PC-3 (cell line): ENCODE results near the gene GSN.

Experiments
- EZH2 ChIP-seq: fragments of 300-600 bp; sonication (generic); IDR thresholded peaks from one replicate; pipeline ENCODE4 v1.6.1; 2017; ENCODE audit warnings: antibody characterized with exemption, mild to moderate bottlenecking, low read length; ENCODE audit not compliant: unreplicated experiment
- TF ChIP-seq, protein P1 (sequence below): fragments of 300-600 bp; sonication (generic); conservative IDR thresholded peaks from 2 replicates; pipeline ENCODE4 v1.5.1; 2017; ENCODE audit warnings: antibody characterized with exemption, low read depth, mild to moderate bottlenecking, low read length

DNA sequence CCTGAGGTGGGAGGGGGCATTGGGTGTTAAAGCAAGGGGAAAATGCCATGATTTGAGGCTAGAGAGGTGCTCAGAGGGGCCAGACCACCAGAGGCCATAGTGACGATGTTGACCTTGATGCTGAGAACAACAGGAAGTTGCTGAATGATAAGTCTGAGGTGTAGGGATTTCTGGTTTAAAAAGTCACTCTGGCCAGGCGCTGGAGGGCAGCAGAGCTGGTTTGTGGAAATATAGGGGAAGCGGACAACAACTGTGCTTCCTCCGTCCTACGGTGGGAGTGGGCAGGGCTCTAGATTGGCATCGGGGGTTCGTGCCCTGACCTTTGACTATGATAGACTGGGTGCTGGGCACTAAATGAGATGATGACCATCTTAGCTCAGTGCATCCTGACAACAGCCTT lies 57.4 kb downstream of the GSN start:
- TF ChIP-seq, protein P1, sequence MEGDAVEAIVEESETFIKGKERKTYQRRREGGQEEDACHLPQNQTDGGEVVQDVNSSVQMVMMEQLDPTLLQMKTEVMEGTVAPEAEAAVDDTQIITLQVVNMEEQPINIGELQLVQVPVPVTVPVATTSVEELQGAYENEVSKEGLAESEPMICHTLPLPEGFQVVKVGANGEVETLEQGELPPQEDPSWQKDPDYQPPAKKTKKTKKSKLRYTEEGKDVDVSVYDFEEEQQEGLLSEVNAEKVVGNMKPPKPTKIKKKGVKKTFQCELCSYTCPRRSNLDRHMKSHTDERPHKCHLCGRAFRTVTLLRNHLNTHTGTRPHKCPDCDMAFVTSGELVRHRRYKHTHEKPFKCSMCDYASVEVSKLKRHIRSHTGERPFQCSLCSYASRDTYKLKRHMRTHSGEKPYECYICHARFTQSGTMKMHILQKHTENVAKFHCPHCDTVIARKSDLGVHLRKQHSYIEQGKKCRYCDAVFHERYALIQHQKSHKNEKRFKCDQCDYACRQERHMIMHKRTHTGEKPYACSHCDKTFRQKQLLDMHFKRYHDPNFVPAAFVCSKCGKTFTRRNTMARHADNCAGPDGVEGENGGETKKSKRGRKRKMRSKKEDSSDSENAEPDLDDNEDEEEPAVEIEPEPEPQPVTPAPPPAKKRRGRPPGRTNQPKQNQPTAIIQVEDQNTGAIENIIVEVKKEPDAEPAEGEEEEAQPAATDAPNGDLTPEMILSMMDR: no peak
- no peak for TF ChIP-seq EZH2
